Common myeloid progenitor, CD34-positive (primary cell): ENCODE data around the gene OLAH.

ENCODE experiments used
- CTCF ChIA-PET: fragments of 350-600 bp; sonication (Branson Sonifier 250); formaldehyde crosslinking; loops from one replicate; lab custom pipeline; 2021; ENCODE audit warnings: antibody characterized with exemption; lab: Charles Lee
- POLR2A ChIA-PET: fragments of 350-600 bp; sonication (Branson Sonifier 250); formaldehyde crosslinking; loops from one replicate; lab custom pipeline; 2021; ENCODE audit warnings: antibody characterized with exemption; lab: Charles Lee
- DNase-seq, 3 donors: peaks; one replicate each; pipeline versions ENCODE4 v3.0.0 to v3.0.0-alpha.2; 2013
- H3K27ac ChIP-seq, 2 experiments: 1 replicate in 1 of 2; 2 replicates in 1 of 2; pipeline ENCODE4 v1.7.0; 2013; ENCODE audit warnings: inconsistent platforms in 2 of 2, low read length in 2 of 2, mild to moderate bottlenecking in 2 of 2, low read depth in 1 of 2, moderate library complexity in 1 of 2; ENCODE audit not compliant: severe bottlenecking in 2 of 2, insufficient read depth in 1 of 2, poor library complexity in 1 of 2
- H3K27me3 ChIP-seq, 5 experiments: replicated peaks in 2 of 5; 1 replicate in 3 of 5; 2 replicates in 2 of 5; pipeline versions ENCODE4 v1.6.1 to v1.7.0; 2013; ENCODE audit warnings: low read length in 4 of 5, mild to moderate bottlenecking in 2 of 5, moderate library complexity in 2 of 5, inconsistent platforms in 1 of 5; ENCODE audit not compliant: insufficient read depth in 5 of 5, control insufficient read depth in 4 of 5
- H3K36me3 ChIP-seq, 4 experiments: 1 replicate in 2 of 4; 2 replicates in 2 of 4; pipeline versions ENCODE4 v1.6.1 to v1.7.0; 2013; ENCODE audit warnings: low read length in 3 of 4, control low read depth in 1 of 4, mild to moderate bottlenecking in 1 of 4; ENCODE audit not compliant: control insufficient read depth in 4 of 4, insufficient read depth in 4 of 4
- H3K4me1 ChIP-seq, 4 experiments: 1 replicate in 3 of 4; 2 replicates in 1 of 4; pipeline versions ENCODE4 v1.6.1 to v1.7.1; 2013; ENCODE audit warnings: low read length in 3 of 4, mild to moderate bottlenecking in 3 of 4, control low read depth in 1 of 4, inconsistent platforms in 1 of 4, moderate library complexity in 1 of 4; ENCODE audit not compliant: control insufficient read depth in 4 of 4, insufficient read depth in 4 of 4; ENCODE audit errors: control extremely low read depth in 1 of 4
- H3K4me3 ChIP-seq, 7 experiments: 1 replicate in 4 of 7; 2 replicates in 3 of 7; pipeline versions ENCODE4 v1.5.1 to v1.7.0; 2013; ENCODE audit warnings: mild to moderate bottlenecking in 7 of 7, low read length in 6 of 7, moderate library complexity in 6 of 7, inconsistent platforms in 2 of 7, low read depth in 2 of 7, control low read depth in 1 of 7; ENCODE audit not compliant: insufficient read depth in 4 of 7, control insufficient read depth in 1 of 7; ENCODE audit errors: extremely low read depth in 1 of 7
- H3K9me3 ChIP-seq, 5 experiments: 1 replicate in 4 of 5; 2 replicates in 1 of 5; pipeline versions ENCODE4 v1.6.1 to v1.7.1; 2013; ENCODE audit warnings: low read length in 4 of 5, mild to moderate bottlenecking in 2 of 5, inconsistent platforms in 1 of 5, low read depth in 1 of 5, moderate library complexity in 1 of 5; ENCODE audit not compliant: control insufficient read depth in 4 of 5, insufficient read depth in 2 of 5; ENCODE audit errors: control extremely low read depth in 1 of 5
- WGBS: methylation state at CpG from one replicate; pipeline ENCODE4 v1.1.5; 2013; ENCODE audit not compliant: insufficient coverage; 5-methylcytosine and 5-hydroxymethylcytosine counted together

Gene OLAH

DNA sequence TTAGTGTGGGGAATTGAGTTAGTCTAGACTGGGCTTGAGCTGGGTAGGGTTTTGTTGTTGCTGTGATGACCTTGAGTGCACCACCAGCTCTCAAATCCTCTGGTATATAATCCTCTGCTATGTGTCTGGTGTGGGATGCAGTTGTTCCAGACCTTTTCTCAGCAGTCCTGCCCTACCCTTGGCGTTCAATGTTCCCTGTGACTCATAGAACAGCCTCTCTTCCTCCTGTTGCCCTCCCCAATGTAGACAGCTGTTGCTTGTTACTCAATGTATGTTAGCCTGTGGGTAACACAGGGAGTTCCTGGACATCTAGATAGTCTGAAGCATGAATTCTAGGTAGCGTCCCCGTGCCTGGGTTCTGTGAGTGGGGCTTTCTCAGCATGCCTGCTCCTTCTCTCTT lies 25.1 kb downstream of the OLAH start:
- no peaks in the 10 kb centered on the region for H3K4me1 ChIP-seq
- H3K27me3 ChIP-seq: no peaks in the 10 kb centered on the region
- H3K9me3 ChIP-seq: peaks cover 0 to 18% (median 2%) of the 10 kb centered on the region in 5 experiments
- ChIA-PET CTCF (no interaction called here), POLR2A (no interaction called here)
- H3K27ac ChIP-seq: no peak overlapping the region
- 100% methylated on average over 3 of the region's 3 CpGs for WGBS
- H3K36me3 ChIP-seq: no peaks in the 10 kb centered on the region
- no peak for DNase-seq
- no peak overlapping the region for H3K4me3 ChIP-seq

DNA sequence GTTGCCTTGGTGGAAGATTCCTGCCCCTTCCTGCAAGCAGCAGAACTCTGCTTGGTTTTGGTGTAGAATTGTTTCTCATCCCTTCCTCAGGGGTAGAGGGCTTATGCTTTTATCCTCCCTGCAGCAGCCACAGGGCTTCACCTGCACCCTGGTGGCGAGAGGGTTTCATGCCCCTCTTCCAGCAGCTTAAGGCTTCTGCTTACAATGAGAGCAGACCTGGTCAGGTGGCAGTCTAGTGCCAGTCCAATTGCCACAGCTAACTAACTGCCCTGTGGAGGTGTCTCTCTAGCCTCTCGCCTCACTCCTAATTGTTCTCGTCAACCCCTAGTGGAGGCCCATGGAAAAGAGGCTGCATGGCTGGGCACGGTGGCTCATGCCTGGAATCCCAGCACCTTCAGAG lies 25.5 kb downstream of the OLAH start:
- POLR2A ChIA-PET: no interaction called here
- Histone ChIP-seq H3K9me3 (peaks cover 0 to 18% (median 2%) of the 10 kb centered on the region in 5 experiments), H3K27ac (no peak overlapping the region), H3K4me3 (no peak overlapping the region), H3K4me1 (no peaks in the 10 kb centered on the region), H3K36me3 (no peaks in the 10 kb centered on the region), H3K27me3 (no peaks in the 10 kb centered on the region)
- CTCF ChIA-PET: no interaction called here
- 75% methylated on average over 3 of the region's 4 CpGs for whole genome bisulfite sequencing
- DNase-seq: no peak

DNA sequence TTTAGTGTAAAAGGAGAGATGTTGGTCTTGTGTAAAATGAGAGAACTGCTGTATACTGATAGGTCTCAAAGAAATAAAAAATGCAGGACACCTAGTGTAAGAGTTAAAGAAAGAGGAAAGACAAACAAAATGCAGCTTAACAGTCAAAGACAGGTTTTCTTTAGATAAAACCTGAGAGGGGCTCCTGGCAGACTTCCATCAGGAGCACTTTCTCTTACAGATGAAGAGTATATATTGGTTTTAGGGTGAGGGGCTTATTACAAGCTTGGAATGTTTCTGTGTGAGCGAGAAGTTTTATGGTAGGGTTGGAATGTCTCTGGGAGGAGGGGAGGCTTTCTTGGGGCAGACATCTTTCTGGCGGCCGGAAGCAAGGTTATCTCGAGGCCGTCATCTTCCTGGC lies 28.6 kb downstream of the OLAH start:
- Histone ChIP-seq H3K36me3 (no peaks in the 10 kb centered on the region), H3K27me3 (no peaks in the 10 kb centered on the region), H3K4me1 (no peaks in the 10 kb centered on the region), H3K9me3 (peaks cover 0 to 11% (median 0%) of the 10 kb centered on the region in 5 experiments), H3K4me3 (no peak overlapping the region), H3K27ac (no peak overlapping the region)
- ChIA-PET CTCF (interaction anchor here (0.9 to 1.3 kb wide), 2 partner anchors 12 to 28 kb away, joined by 3 read pairs; no protein-coding TSS in a partner anchor), POLR2A (interaction anchor here (1.1 kb wide), 1 partner anchor 24 kb away, joined by 4 read pairs; no protein-coding TSS in a partner anchor)
- 94% methylated on average over 3 of the region's 5 CpGs for WGBS
- DNase-seq: no peak

DNA sequence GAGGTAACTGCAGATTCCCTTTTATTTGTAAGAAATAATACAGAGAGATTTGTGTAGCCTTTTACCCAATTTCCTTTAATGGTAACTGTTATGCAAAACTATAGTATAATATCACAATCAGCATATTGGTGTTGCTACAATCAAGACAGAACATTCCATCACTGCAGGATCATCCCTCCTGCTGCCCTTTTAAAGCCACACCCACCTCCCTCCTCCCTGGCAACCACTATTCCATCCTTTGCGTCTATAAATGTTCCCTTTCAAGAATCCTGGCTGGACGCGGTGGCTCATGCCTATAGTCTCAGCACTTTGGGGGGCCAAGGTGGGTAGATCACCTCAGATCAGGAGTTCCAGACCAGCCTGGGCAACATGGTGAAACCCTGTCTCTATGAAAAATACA lies 31.7 kb downstream of the OLAH start:
- DNase-seq: no peak
- 100% methylated on average over 1 of the region's 3 CpGs for WGBS
- CTCF ChIA-PET: no interaction called here
- H3K9me3 ChIP-seq: peaks cover 0 to 9% (median 0%) of the 10 kb centered on the region in 5 experiments
- no peak overlapping the region for H3K27ac ChIP-seq
- no peaks in the 10 kb centered on the region for H3K4me1 ChIP-seq
- POLR2A ChIA-PET: no interaction called here
- no peaks in the 10 kb centered on the region for H3K36me3 ChIP-seq
- no peak overlapping the region for H3K4me3 ChIP-seq
- H3K27me3 ChIP-seq: no peaks in the 10 kb centered on the region

DNA sequence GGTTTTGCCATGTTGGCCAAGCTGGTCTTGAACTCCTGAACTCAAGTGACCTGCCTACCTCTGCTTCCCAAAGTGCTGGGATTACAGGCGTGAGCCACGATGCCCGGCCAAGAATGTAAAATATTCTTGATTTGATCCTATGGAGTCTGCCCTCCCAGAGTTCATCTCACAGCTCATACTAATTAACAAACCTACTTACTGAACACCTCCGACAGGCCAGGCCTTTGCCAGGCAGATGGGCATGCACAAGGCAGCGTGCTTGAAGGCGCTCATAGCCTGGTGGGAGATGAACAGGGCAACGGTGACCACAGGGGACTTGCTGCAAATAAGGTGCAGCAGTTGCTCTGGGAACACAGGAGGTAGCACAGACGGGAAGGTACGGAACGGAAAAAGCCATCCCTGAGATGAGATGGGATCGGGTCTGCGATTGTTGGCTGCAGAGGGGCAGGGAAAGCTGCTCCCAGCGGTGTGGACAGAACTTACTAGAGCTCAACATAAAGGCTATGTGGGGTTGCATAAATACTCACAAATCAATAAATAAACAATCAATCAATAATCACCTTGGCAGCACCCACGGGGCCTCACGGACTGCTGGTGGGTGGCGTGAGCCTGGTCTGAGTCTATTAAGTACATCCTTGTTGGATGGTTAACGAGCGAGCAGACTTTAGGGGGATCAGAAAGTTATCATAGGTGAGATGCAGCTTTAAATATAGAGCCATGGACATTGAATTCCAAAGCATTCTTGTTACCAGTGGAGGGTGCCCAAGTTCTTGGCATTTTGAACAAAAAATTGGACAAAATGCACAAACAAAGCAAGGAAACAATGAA lies 40.1 kb downstream of the OLAH start:
- CTCF ChIA-PET: interaction anchor here (0.7 kb wide), 1 partner anchor 11 kb away, joined by 3 read pairs; no protein-coding TSS in a partner anchor

DNA sequence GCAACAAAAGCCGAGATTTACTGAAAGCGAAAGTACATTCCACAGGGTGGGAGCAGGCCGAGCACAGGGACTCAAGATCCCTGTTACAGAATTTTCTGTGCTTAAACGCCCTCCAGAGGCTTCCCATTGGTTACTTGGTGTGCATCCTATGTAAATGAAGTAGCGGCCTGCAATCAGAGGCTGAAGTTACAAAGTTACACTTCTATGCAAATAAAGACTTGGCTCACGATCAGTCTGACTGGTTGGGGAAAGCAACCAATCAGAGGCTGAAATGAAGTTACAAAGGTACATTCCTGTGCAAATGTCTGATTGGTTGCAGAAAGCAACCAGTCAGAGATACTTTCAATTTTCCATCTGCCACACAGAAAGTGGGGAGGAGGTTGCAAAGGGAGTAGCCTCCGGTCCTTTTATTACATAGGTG lies 40.8 kb downstream of the OLAH start:
- no peak overlapping the region for H3K27ac ChIP-seq
- H3K36me3 ChIP-seq: no peaks in the 10 kb centered on the region
- DNase-seq: peak; percentile 18 to 79 (median 76)
- ChIA-PET POLR2A (no interaction called here), CTCF (interaction anchor here (0.7 kb wide), 1 partner anchor 12 kb away, joined by 3 read pairs; no protein-coding TSS in a partner anchor)
- WGBS: 82% methylated on average over 6 of the region's 7 CpGs
- no peaks in the 10 kb centered on the region for H3K9me3 ChIP-seq
- peaks cover 0 to 9% (median 5%) of the 10 kb centered on the region in 4 experiments for H3K4me1 ChIP-seq
- H3K4me3 ChIP-seq: peak overlapping the region in 2 of 7 experiments; percentile 8 to 63
- H3K27me3 ChIP-seq: no peaks in the 10 kb centered on the region

More for the DNA sequence above, 40.1 kb downstream of the OLAH start:
- POLR2A ChIA-PET: no interaction called here
- no peaks in the 10 kb centered on the region for H3K36me3 ChIP-seq
- H3K27ac ChIP-seq: no peak overlapping the region
- H3K4me3 ChIP-seq: peak overlapping the region in 2 of 7 experiments; percentile 6 to 63
- WGBS: 89% methylated on average over 12 of the region's 18 CpGs
- DNase-seq: no peak
- no peaks in the 10 kb centered on the region for H3K9me3 ChIP-seq
- H3K27me3 ChIP-seq: no peaks in the 10 kb centered on the region
- H3K4me1 ChIP-seq: peaks cover 0 to 6% (median 5%) of the 10 kb centered on the region in 4 experiments
